ENCODE data around the gene CDKL2. TPM values are rescaled to one million over a fixed set of nuclear protein-coding genes. Genes with fewer than 3 reads are reported as not detected.

CDKL2 gene
- total and polyA plus RNA-seq, 9 of the 15 experiments (the other 6 are each of a cell fraction or from before 2014, with no cell fraction given): 0.01 to 0.16 TPM; not detected in 7

GRCh38 chr4:75633846-75634245, 3.5 kb upstream of the CDKL2 start:
- Histone ChIP-seq H3K9me1 (ENCODE audit: control insufficient read depth, insufficient read depth, low read length) (no peaks in the 10 kb centered on the region), H3K79me2 (ENCODE audit: control insufficient read depth, insufficient read depth, low read length) (no peaks in the 10 kb centered on the region), H3K4me1 (replicated peaks in 1 of 2; ENCODE audit: control insufficient read depth in 2 of 2, insufficient read depth in 2 of 2, low read length in 2 of 2) (peaks cover 0 to 8% of the 10 kb centered on the region in 2 experiments; a peak in 1 of 5 replicates), H3K9me3 (replicated peaks; ENCODE audit: control insufficient read depth, insufficient read depth, low read depth, low read length) (no peaks in the 10 kb centered on the region; the same call in 1 of the 2 replicates), H4K20me1 (replicated peaks; ENCODE audit: control insufficient read depth, insufficient read depth, low read length) (no peaks in the 10 kb centered on the region), H3K27me3 (ENCODE audit: control insufficient read depth in 2 of 2, insufficient read depth in 2 of 2, low read length in 2 of 2) (no peaks in the 10 kb centered on the region), H3K27ac (ENCODE audit: extremely low read depth, low read depth, low read length) (no peak overlapping the region), H2AFZ (ENCODE audit: low read depth, low read length) (no peak overlapping the region), H3K36me3 (ENCODE audit: control insufficient read depth, insufficient read depth, low read length) (no peaks in the 10 kb centered on the region), H3K4me2 (ENCODE audit: insufficient read depth, low read length) (no peak overlapping the region), H3K4me3 (no peak overlapping the region), H3K9ac (ENCODE audit: insufficient read depth in 1 of 2, low read depth in 2 of 2, low read length in 2 of 2) (no peak overlapping the region)
- DNase-seq (ENCODE audit: extremely low read depth in 1 of 4, low spot score in 3 of 4) (no peak), FAIRE-seq (no peak), ATAC-seq (no peak)
- ChIA-PET CTCF (ENCODE audit: low intra/inter-chr PET ratio) (no interaction called here), POLR2A (no interaction called here)
- in situ Hi-C loops (cut with MboI): no loop called here
- 45% methylated on average over 2 of the region's 2 CpGs for WGBS (ENCODE audit: insufficient coverage, low coverage, missing lambda C conversion rate)
- intact Hi-C loops (cut with micrococcal nuclease): no loop called here
- no peak for TF ChIP-seq PHB2 (IDR thresholded peaks at IDR 0.05; ENCODE audit: low read depth)
- 0 out of 2 replicates have a peak, but pooled peaks have one; percentile 9 for TF ChIP-seq RFX1 (IDR thresholded peaks at IDR 0.05)
- no TSS peak for BruUV-seq (replicated peaks)

GRCh38 chr4:75630937-75631329, 605 bp upstream of the CDKL2 start:
- DNase-seq (ENCODE audit: extremely low read depth in 1 of 4, low spot score in 3 of 4) (no peak), ATAC-seq (no peak), FAIRE-seq (no peak)
- intact Hi-C loops (cut with micrococcal nuclease) (no loop called here), in situ Hi-C loops (cut with MboI) (no loop called here)
- Histone ChIP-seq H3K79me2 (ENCODE audit: control insufficient read depth, insufficient read depth, low read length) (no peaks in the 10 kb centered on the region), H3K9ac (ENCODE audit: insufficient read depth in 1 of 2, low read depth in 2 of 2, low read length in 2 of 2) (no peak overlapping the region), H4K20me1 (replicated peaks; ENCODE audit: control insufficient read depth, insufficient read depth, low read length) (no peaks in the 10 kb centered on the region), H3K9me1 (ENCODE audit: control insufficient read depth, insufficient read depth, low read length) (no peaks in the 10 kb centered on the region), H3K9me3 (replicated peaks; ENCODE audit: control insufficient read depth, insufficient read depth, low read depth, low read length) (no peaks in the 10 kb centered on the region; the same call in 1 of the 2 replicates), H2AFZ (ENCODE audit: low read depth, low read length) (no peak overlapping the region), H3K4me2 (ENCODE audit: insufficient read depth, low read length) (no peak overlapping the region), H3K36me3 (ENCODE audit: control insufficient read depth, insufficient read depth, low read length) (no peaks in the 10 kb centered on the region), H3K4me3 (no peak overlapping the region), H3K27me3 (ENCODE audit: control insufficient read depth in 2 of 2, insufficient read depth in 2 of 2, low read length in 2 of 2) (no peaks in the 10 kb centered on the region), H3K27ac (ENCODE audit: extremely low read depth, low read depth, low read length) (no peak overlapping the region), H3K4me1 (replicated peaks in 1 of 2; ENCODE audit: control insufficient read depth in 2 of 2, insufficient read depth in 2 of 2, low read length in 2 of 2) (peaks cover 0 to 8% of the 10 kb centered on the region in 2 experiments; a peak in 2 of 5 replicates)
- WGBS (ENCODE audit: insufficient coverage, low coverage, missing lambda C conversion rate): 74% methylated on average over 9 of the region's 9 CpGs
- TF ChIP-seq ZBTB8A (IDR thresholded peaks at IDR 0.05; ENCODE audit: partially characterized antibody) (no peak), NR2F6 (CRISPR knock-in tag; IDR thresholded peaks at IDR 0.05) (no peak), NFE2L1 (tag; IDR thresholded peaks at IDR 0.05; ENCODE audit: borderline replicate concordance, low read depth) (no peak), FOXK1 (CRISPR knock-in tag; IDR thresholded peaks at IDR 0.05; ENCODE audit: borderline replicate concordance) (no peak), SIX5 (IDR thresholded peaks at IDR 0.05; ENCODE audit: borderline replicate concordance in 1 of 2, insufficient read depth in 1 of 2, low read depth in 1 of 2, low read length in 2 of 2) (no peak), TCF7L2 (IDR thresholded peaks at IDR 0.05; ENCODE audit: low read depth, low read length) (no peak), MCM7 (IDR thresholded peaks at IDR 0.05) (no peak), TEAD4 (IDR thresholded peaks at IDR 0.05; ENCODE audit: low read length) (no peak), TEAD4 (CRISPR knock-in tag; IDR thresholded peaks at IDR 0.05; ENCODE audit: borderline replicate concordance) (no peak), RUNX1 (IDR thresholded peaks at IDR 0.05; ENCODE audit: low read depth) (no peak), ZNF280A (IDR thresholded peaks at IDR 0.05; ENCODE audit: low read depth, partially characterized antibody) (no peak), ID3 (CRISPR knock-in tag; IDR thresholded peaks at IDR 0.05) (no peak), ID3 (tag; IDR thresholded peaks at IDR 0.05) (no peak), RBM17 (IDR thresholded peaks at IDR 0.05; ENCODE audit: borderline replicate concordance, low read depth, low read length) (no peak)
- ChIA-PET POLR2A (no interaction called here), CTCF (ENCODE audit: low intra/inter-chr PET ratio) (no interaction called here)
- no TSS peak for BruUV-seq (replicated peaks)

Measured in K562 (cell line).